ENCODE results near the gene KCTD2.
"Not testable (repeated sequence)": the region's sequence is repeated elsewhere in the genome, so short reads cannot be mapped to it uniquely, and the experiment has no call there.

KCTD2 gene

GRCh38 chr17:75033346-75034235 is 13.4 kb upstream of the KCTD2 start:
- H3K4me3 Mint-ChIP-seq: peak overlapping the region; percentile 95
- peaks cover 57% of the 10 kb centered on the region for H3K4me1 Mint-ChIP-seq
- peaks cover 7% of the 10 kb centered on the region for H3K36me3 Mint-ChIP-seq (ENCODE audit: low read depth)
- peaks cover 4% of the 10 kb centered on the region for H3K9me3 Mint-ChIP-seq
- H3K27ac Mint-ChIP-seq: peak overlapping the region; percentile 99
- ATAC-seq (peak; percentile 55), DNase-seq (peak; percentile 97)
- peaks cover 4% of the 10 kb centered on the region for H3K27me3 Mint-ChIP-seq

- DNase-seq (peak; percentile 96), ATAC-seq (peak; percentile 56)
- Mint-ChIP-seq H3K4me1 (peaks cover 61% of the 10 kb centered on the region), H3K36me3 (ENCODE audit: low read depth) (peaks cover 11% of the 10 kb centered on the region), H3K9me3 (peaks cover 4% of the 10 kb centered on the region), H3K27me3 (peaks cover 4% of the 10 kb centered on the region), H3K4me3 (peak overlapping the region; percentile 95), H3K27ac (peak overlapping the region; percentile 99)
Observed at GRCh38 chr17:75034236-75034908, 12.7 kb upstream of the KCTD2 start.

GRCh38 chr17:75036643-75037268 is 10.3 kb upstream of the KCTD2 start:
- DNase-seq: peak; percentile 71

GRCh38 chr17:75039238-75039637 is 7.8 kb upstream of the KCTD2 start:
- H3K36me3 Mint-ChIP-seq (ENCODE audit: low read depth): peaks cover 17% of the 10 kb centered on the region
- no peak overlapping the region for H3K27ac Mint-ChIP-seq
- ATAC-seq: no peak

More at GRCh38 chr17:75036643-75037268, 10.3 kb upstream of the KCTD2 start:
- peaks cover 60% of the 10 kb centered on the region for H3K4me1 Mint-ChIP-seq
- no peaks in the 10 kb centered on the region for H3K9me3 Mint-ChIP-seq
- peak; percentile 52 for ATAC-seq
- peak overlapping the region; percentile 68 for H3K4me3 Mint-ChIP-seq
- peaks cover 4% of the 10 kb centered on the region for H3K27me3 Mint-ChIP-seq
- peak overlapping the region; percentile 85 for H3K27ac Mint-ChIP-seq
- peaks cover 18% of the 10 kb centered on the region for H3K36me3 Mint-ChIP-seq (ENCODE audit: low read depth)

GRCh38 chr17:75041656-75042280 is 5.3 kb upstream of the KCTD2 start:
- H3K36me3 Mint-ChIP-seq (ENCODE audit: low read depth): peaks cover 11% of the 10 kb centered on the region
- peaks cover 31% of the 10 kb centered on the region for H3K4me1 Mint-ChIP-seq
- no peaks in the 10 kb centered on the region for H3K9me3 Mint-ChIP-seq
- H3K4me3 Mint-ChIP-seq: no peak overlapping the region
- DNase-seq (no peak), ATAC-seq (no peak)
- no peaks in the 10 kb centered on the region for H3K27me3 Mint-ChIP-seq
- H3K27ac Mint-ChIP-seq: no peak overlapping the region

More at GRCh38 chr17:75039238-75039637, 7.8 kb upstream of the KCTD2 start:
- no peak for DNase-seq
- Mint-ChIP-seq H3K4me1 (peaks cover 38% of the 10 kb centered on the region), H3K9me3 (no peaks in the 10 kb centered on the region), H3K4me3 (no peak overlapping the region), H3K27me3 (peaks cover 2% of the 10 kb centered on the region)

GRCh38 chr17:75043789-75044188 is 3.2 kb upstream of the KCTD2 start:
- Mint-ChIP-seq H3K36me3 (ENCODE audit: low read depth) (peaks cover 10% of the 10 kb centered on the region), H3K4me1 (peaks cover 35% of the 10 kb centered on the region)
- not testable (repeated sequence) for H3K27me3 Mint-ChIP-seq, H3K4me3 Mint-ChIP-seq, H3K27ac Mint-ChIP-seq, DNase-seq, ATAC-seq, H3K9me3 Mint-ChIP-seq

- DNase-seq (no peak), ATAC-seq (no peak)
- H3K9me3 Mint-ChIP-seq: no peaks in the 10 kb centered on the region
- H3K4me1 Mint-ChIP-seq: peaks cover 39% of the 10 kb centered on the region
- H3K4me3 Mint-ChIP-seq: peak overlapping the region; percentile 38
- H3K36me3 Mint-ChIP-seq (ENCODE audit: low read depth): peaks cover 7% of the 10 kb centered on the region
- no peak overlapping the region for H3K27ac Mint-ChIP-seq
- no peaks in the 10 kb centered on the region for H3K27me3 Mint-ChIP-seq
Observed at GRCh38 chr17:75044716-75045115, 2.3 kb upstream of the KCTD2 start.

GRCh38 chr17:75045946-75046406 is 1.0 kb upstream of the KCTD2 start:
- H3K27me3 Mint-ChIP-seq; H3K9me3 Mint-ChIP-seq; H3K36me3 Mint-ChIP-seq (ENCODE audit: low read depth); ATAC-seq; DNase-seq: not testable (repeated sequence)
- Mint-ChIP-seq H3K27ac (peak overlapping the region; percentile 92), H3K4me1 (peaks cover 40% of the 10 kb centered on the region), H3K4me3 (peak overlapping the region; percentile 94)

- Mint-ChIP-seq H3K27me3 (no peaks in the 10 kb centered on the region), H3K4me1 (peaks cover 40% of the 10 kb centered on the region), H3K36me3 (ENCODE audit: low read depth) (peaks cover 9% of the 10 kb centered on the region), H3K27ac (peak overlapping the region; percentile 84), H3K9me3 (no peaks in the 10 kb centered on the region), H3K4me3 (peak overlapping the region; percentile 89)
- DNase-seq (peak; percentile 49), ATAC-seq (no peak)
Observed at GRCh38 chr17:75047398-75048098, 523 bp downstream of the KCTD2 start.

- Mint-ChIP-seq H3K27ac (peak overlapping the region; percentile 33), H3K4me1 (peaks cover 40% of the 10 kb centered on the region), H3K9me3 (no peaks in the 10 kb centered on the region), H3K27me3 (no peaks in the 10 kb centered on the region), H3K4me3 (peak overlapping the region; percentile 89), H3K36me3 (ENCODE audit: low read depth) (peaks cover 13% of the 10 kb centered on the region)
- ATAC-seq (no peak), DNase-seq (no peak)
Observed at GRCh38 chr17:75048249-75048878, 1.3 kb downstream of the KCTD2 start.

- no peaks in the 10 kb centered on the region for H3K27me3 Mint-ChIP-seq
- no peaks in the 10 kb centered on the region for H3K9me3 Mint-ChIP-seq
- ATAC-seq: no peak
- DNase-seq: no peak
- H3K27ac Mint-ChIP-seq: peak overlapping the region; percentile 33
- H3K4me3 Mint-ChIP-seq: peak overlapping the region; percentile 89
- peaks cover 17% of the 10 kb centered on the region for H3K36me3 Mint-ChIP-seq (ENCODE audit: low read depth)
- H3K4me1 Mint-ChIP-seq: peaks cover 40% of the 10 kb centered on the region
Observed at GRCh38 chr17:75049057-75049456, 2.0 kb downstream of the KCTD2 start.

- H3K27ac Mint-ChIP-seq: no peak overlapping the region
- H3K4me3 Mint-ChIP-seq: no peak overlapping the region
- no peak for ATAC-seq
- peaks cover 21% of the 10 kb centered on the region for H3K36me3 Mint-ChIP-seq (ENCODE audit: low read depth)
- no peak for DNase-seq
- no peaks in the 10 kb centered on the region for H3K27me3 Mint-ChIP-seq
- peaks cover 40% of the 10 kb centered on the region for H3K4me1 Mint-ChIP-seq
- H3K9me3 Mint-ChIP-seq: no peaks in the 10 kb centered on the region
Observed at GRCh38 chr17:75049706-75050105, 2.7 kb downstream of the KCTD2 start.

GRCh38 chr17:75051941-75052340 is 4.9 kb downstream of the KCTD2 start:
- H3K9me3 Mint-ChIP-seq: no peaks in the 10 kb centered on the region
- peaks cover 24% of the 10 kb centered on the region for H3K4me1 Mint-ChIP-seq
- H3K36me3 Mint-ChIP-seq (ENCODE audit: low read depth): peaks cover 29% of the 10 kb centered on the region
- H3K27ac Mint-ChIP-seq: no peak overlapping the region
- no peaks in the 10 kb centered on the region for H3K27me3 Mint-ChIP-seq
- H3K4me3 Mint-ChIP-seq: no peak overlapping the region
- DNase-seq (no peak), ATAC-seq (no peak)

Measured in activated naive CD8-positive, alpha-beta T cell treated with anti-CD3 and anti-CD28 coated beads, Interleukin-2, amount 50 U/mL, for 24 hours (primary cell).